Choroid plexus epithelial cell (primary cell): ENCODE measurements around the gene SMIM24.
"Not testable (repeated sequence)": the region's sequence is repeated elsewhere in the genome, so short reads cannot be mapped to it uniquely, and the experiment has no call there.

Source experiments
- DNase-seq: peaks from one replicate; pipeline ENCODE4 v3.0.0-alpha.2; 2010; ENCODE audit warnings: low read depth
- H3K4me3 ChIP-seq: 2 replicates; pipeline ENCODE4 v1.5.1; 2011; ENCODE audit warnings: low read depth, mild to moderate bottlenecking, control low read depth, low read length, moderate library complexity
- CTCF ChIP-seq: conservative IDR thresholded peaks from 2 replicates; pipeline ENCODE4 v1.5.1; 2011; ENCODE audit warnings: low read depth, mild to moderate bottlenecking, control low read depth, inconsistent platforms, low read length, moderate library complexity

SMIM24 gene

GRCh38 chr19:3480383-3481091, at the start of gene SMIM24:
SMIM24 (minus strand) TSS chr19:3480525; CDS start chr19:3480463, 62 bp downstream.
- DNase-seq, result no peak
- TF ChIP-seq CTCF, result no peak
- H3K4me3 ChIP-seq, result no peak within 1 kb of the TSS

- not testable (repeated sequence) for DNase-seq, H3K4me3 ChIP-seq
These were observed 49.0 kb upstream of the SMIM24 start for GRCh38 chr19:3529299-3529698.

- H3K4me3 ChIP-seq, result no peak overlapping the region
- TF ChIP-seq CTCF, result no peak
- no peak for DNase-seq
These were observed 48.4 kb upstream of the SMIM24 start for GRCh38 chr19:3528539-3529211.

GRCh38 chr19:3528080-3528479, 47.8 kb upstream of the SMIM24 start:
- no peak overlapping the region for H3K4me3 ChIP-seq
- no peak for DNase-seq
- TF ChIP-seq CTCF, result no peak

- DNase-seq, result no peak
- no peak for TF ChIP-seq CTCF
- H3K4me3 ChIP-seq, result no peak overlapping the region
These were observed 47.0 kb upstream of the SMIM24 start for GRCh38 chr19:3527238-3527910.

- TF ChIP-seq CTCF, result peak; percentile 21
- no peak overlapping the region for H3K4me3 ChIP-seq
- no peak for DNase-seq
These were observed 46.3 kb upstream of the SMIM24 start for GRCh38 chr19:3526507-3527237.

- no peak for TF ChIP-seq CTCF
- DNase-seq, result no peak
- no peak overlapping the region for H3K4me3 ChIP-seq
These were observed 44.7 kb upstream of the SMIM24 start for GRCh38 chr19:3524904-3525451.
